Muscle layer of duodenum (tissue), 2 donors: ENCODE results near the gene ZNF511.

Experiments used
- H3K27ac ChIP-seq: one replicate; pipeline ENCODE4 v1.7.0; 2013; ENCODE audit warnings: mild to moderate bottlenecking, low read length
- H3K27me3 ChIP-seq: one replicate; pipeline ENCODE4 v1.7.0; 2013; ENCODE audit warnings: low read depth, mild to moderate bottlenecking, control low read depth, low read length
- H3K36me3 ChIP-seq, 2 donors: one replicate each; pipeline ENCODE4 v1.7.0; 2013; ENCODE audit warnings: low read length in 2 of 2, control low read depth in 1 of 2, mild to moderate bottlenecking in 1 of 2; ENCODE audit not compliant: insufficient read depth in 2 of 2, control insufficient read depth in 1 of 2
- H3K4me1 ChIP-seq, 2 donors: one replicate each; pipeline ENCODE4 v1.7.0; 2013; ENCODE audit warnings: low read length in 2 of 2, mild to moderate bottlenecking in 2 of 2, control low read depth in 1 of 2, moderate library complexity in 1 of 2; ENCODE audit not compliant: insufficient read depth in 2 of 2, control insufficient read depth in 1 of 2
- H3K4me3 ChIP-seq, 2 donors: one replicate each; pipeline ENCODE4 v1.7.0; 2013; ENCODE audit warnings: low read length in 2 of 2, low read depth in 1 of 2, mild to moderate bottlenecking in 1 of 2
- H3K9me3 ChIP-seq, 2 donors: one replicate each; pipeline ENCODE4 v1.7.0; 2013; ENCODE audit warnings: low read length in 2 of 2, control low read depth in 1 of 2, mild to moderate bottlenecking in 1 of 2; ENCODE audit not compliant: control insufficient read depth in 1 of 2
- donor health status: healthy.

The ZNF511 gene

GRCh38 chr10:133267829-133268228 is 40.9 kb upstream of the ZNF511 start:
- no peaks in the 10 kb centered on the region for H3K4me1 ChIP-seq
- no peak overlapping the region for H3K4me3 ChIP-seq
- no peak overlapping the region for H3K27ac ChIP-seq

GRCh38 chr10:133268532-133268931 is 40.2 kb upstream of the ZNF511 start:
- H3K27ac ChIP-seq, result no peak overlapping the region
- H3K27me3 ChIP-seq, result no peaks in the 10 kb centered on the region
- H3K4me3 ChIP-seq, result no peak overlapping the region
- H3K4me1 ChIP-seq, result no peaks in the 10 kb centered on the region
- H3K36me3 ChIP-seq, result peaks cover 0 to 33% of the 10 kb centered on the region in 2 donors
- H3K9me3 ChIP-seq, result no peaks in the 10 kb centered on the region

More at GRCh38 chr10:133267829-133268228, 40.9 kb upstream of the ZNF511 start:
- peaks cover 0 to 30% of the 10 kb centered on the region in 2 donors for H3K36me3 ChIP-seq
- no peaks in the 10 kb centered on the region for H3K27me3 ChIP-seq
- no peaks in the 10 kb centered on the region for H3K9me3 ChIP-seq

- Histone ChIP-seq H3K4me1 (no peaks in the 10 kb centered on the region), H3K27ac (no peak overlapping the region), H3K36me3 (peaks cover 0 to 33% of the 10 kb centered on the region in 2 donors), H3K4me3 (no peak overlapping the region), H3K9me3 (no peaks in the 10 kb centered on the region), H3K27me3 (no peaks in the 10 kb centered on the region)
Measured at GRCh38 chr10:133269367-133269766, 39.3 kb upstream of the ZNF511 start.

- Histone ChIP-seq H3K4me1 (no peaks in the 10 kb centered on the region), H3K27ac (no peak overlapping the region), H3K36me3 (peaks cover 0 to 33% of the 10 kb centered on the region in 2 donors), H3K27me3 (no peaks in the 10 kb centered on the region), H3K4me3 (no peak overlapping the region), H3K9me3 (no peaks in the 10 kb centered on the region)
Measured at GRCh38 chr10:133270204-133270603, 38.5 kb upstream of the ZNF511 start.

- H3K27ac ChIP-seq, result no peak overlapping the region
- H3K4me1 ChIP-seq, result no peaks in the 10 kb centered on the region
- no peak overlapping the region for H3K4me3 ChIP-seq
- no peaks in the 10 kb centered on the region for H3K27me3 ChIP-seq
- no peaks in the 10 kb centered on the region for H3K9me3 ChIP-seq
- peaks cover 0 to 33% of the 10 kb centered on the region in 2 donors for H3K36me3 ChIP-seq
Measured at GRCh38 chr10:133270773-133271297, 37.9 kb upstream of the ZNF511 start.

- peaks cover 0 to 5% of the 10 kb centered on the region in 2 donors for H3K4me1 ChIP-seq
- H3K27ac ChIP-seq, result no peak overlapping the region
- H3K4me3 ChIP-seq, result no peak overlapping the region
- H3K36me3 ChIP-seq, result peaks cover 0 to 33% of the 10 kb centered on the region in 2 donors
- no peaks in the 10 kb centered on the region for H3K27me3 ChIP-seq
- H3K9me3 ChIP-seq, result no peaks in the 10 kb centered on the region
Measured at GRCh38 chr10:133271521-133272300, 37.0 kb upstream of the ZNF511 start.

- Histone ChIP-seq H3K9me3 (no peaks in the 10 kb centered on the region), H3K36me3 (peaks cover 0 to 33% of the 10 kb centered on the region in 2 donors), H3K4me1 (peaks cover 0 to 12% of the 10 kb centered on the region in 2 donors), H3K4me3 (no peak overlapping the region), H3K27me3 (no peaks in the 10 kb centered on the region), H3K27ac (no peak overlapping the region)
Measured at GRCh38 chr10:133272301-133272963, 36.3 kb upstream of the ZNF511 start.

- no peak overlapping the region for H3K4me3 ChIP-seq
- H3K9me3 ChIP-seq, result no peaks in the 10 kb centered on the region
- peaks cover 0 to 33% of the 10 kb centered on the region in 2 donors for H3K36me3 ChIP-seq
- no peaks in the 10 kb centered on the region for H3K27me3 ChIP-seq
- peaks cover 0 to 15% of the 10 kb centered on the region in 2 donors for H3K4me1 ChIP-seq
- no peak overlapping the region for H3K27ac ChIP-seq
Measured at GRCh38 chr10:133272964-133273420, 35.7 kb upstream of the ZNF511 start.

- no peak overlapping the region for H3K4me3 ChIP-seq
- H3K4me1 ChIP-seq, result peaks cover 0 to 15% of the 10 kb centered on the region in 2 donors
- no peaks in the 10 kb centered on the region for H3K27me3 ChIP-seq
- no peaks in the 10 kb centered on the region for H3K9me3 ChIP-seq
- peaks cover 0 to 32% of the 10 kb centered on the region in 2 donors for H3K36me3 ChIP-seq
- no peak overlapping the region for H3K27ac ChIP-seq
Measured at GRCh38 chr10:133273534-133274143, 35.1 kb upstream of the ZNF511 start.

GRCh38 chr10:133274751-133275683 is 33.7 kb upstream of the ZNF511 start:
- Histone ChIP-seq H3K27ac (no peak overlapping the region), H3K27me3 (no peaks in the 10 kb centered on the region), H3K9me3 (no peaks in the 10 kb centered on the region), H3K4me3 (peak overlapping the region in 1 of 2 donors; percentile 41), H3K4me1 (peaks cover 0 to 15% of the 10 kb centered on the region in 2 donors), H3K36me3 (peaks cover 0 to 37% of the 10 kb centered on the region in 2 donors)
